ENCODE measurements around the gene SMIM27. TPM values are rescaled to one million over a fixed set of nuclear protein-coding genes. Genes with fewer than 3 reads are reported as not detected.

The SMIM27 gene, protein sequence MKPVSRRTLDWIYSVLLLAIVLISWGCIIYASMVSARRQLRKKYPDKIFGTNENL
- 10 to 100 TPM; 21.1 to 24.7 TPM for total RNA-seq

GRCh38 chr9:32552172-32552872 lies at the start of gene SMIM27, which contains the start of gene TOPORS:
SMIM27 (plus strand) TSS chr9:32552327; CDS start chr9:32552435, 108 bp downstream.
TOPORS (minus strand) TSS chr9:32552586; CDS start chr9:32552436, 150 bp downstream.

GRCh38 chr9:32526041-32526706 lies 26.0 kb upstream of the SMIM27 start, which contains the start of gene RIGI:
RIGI (minus strand) TSS chr9:32526196; CDS start chr9:32526166, 30 bp downstream.

GRCh38 chr9:32572900-32573523 lies 20.9 kb downstream of the SMIM27 start, which contains the start of gene NDUFB6:
NDUFB6 (minus strand) TSS chr9:32573159; CDS start chr9:32573060, 99 bp downstream.

Other genes with a start within 250 kb of the SMIM27 start
- 10 to 100 TPM in 1 of 2 experiments, 1 to 10 TPM in 1; 9.5 to 10.3 TPM for gene ACO1, start 167.7 kb upstream of the SMIM27 start, total RNA-seq
- gene RIGI, start 26.1 kb upstream of the SMIM27 start, total RNA-seq = 10 to 100 TPM; 14.3 to 15.5 TPM
- 10 to 100 TPM; 13.9 to 14.1 TPM for gene TOPORS, start 259 bp downstream of the SMIM27 start, total RNA-seq
- gene NDUFB6, start 20.8 kb downstream of the SMIM27 start, total RNA-seq = 10 to 100 TPM; 33.5 to 33.8 TPM
- gene TAF1L, start 83.3 kb downstream of the SMIM27 start, total RNA-seq = under 1 TPM; 0.02 to 0.03 TPM
- gene TMEM215, start 231.2 kb downstream of the SMIM27 start, total RNA-seq = not detected

Data from activated naive CD4-positive, alpha-beta T cell treated with anti-CD3 and anti-CD28 coated beads, Interleukin-2, amount 10 ng/mL, durations not matched to agents 5 hours and 36 hours (primary cell).